ENCODE measurements around the gene PRDM5.

- TF ChIP-seq POLR2A (IDR thresholded peaks at IDR 0.05; ENCODE audit: low read length): no peak
- TF ChIP-seq GATA1 (IDR thresholded peaks at IDR 0.05; ENCODE audit: low read depth, low read length): no peak
Measured at GRCh38 chr4:120785202-120785601, 137.3 kb downstream of the PRDM5 start.

Data from erythroblast (primary cell).